ENCODE results near the gene DBT. TPM values are rescaled to one million over a fixed set of nuclear protein-coding genes. Genes with fewer than 3 reads are reported as not detected.

Gene DBT
- total and polyA plus RNA-seq, 2 of the 13 experiments (the other 11 are each of a cell fraction or from before 2014, with no cell fraction given): 3.3 to 10.2 TPM

DNA sequence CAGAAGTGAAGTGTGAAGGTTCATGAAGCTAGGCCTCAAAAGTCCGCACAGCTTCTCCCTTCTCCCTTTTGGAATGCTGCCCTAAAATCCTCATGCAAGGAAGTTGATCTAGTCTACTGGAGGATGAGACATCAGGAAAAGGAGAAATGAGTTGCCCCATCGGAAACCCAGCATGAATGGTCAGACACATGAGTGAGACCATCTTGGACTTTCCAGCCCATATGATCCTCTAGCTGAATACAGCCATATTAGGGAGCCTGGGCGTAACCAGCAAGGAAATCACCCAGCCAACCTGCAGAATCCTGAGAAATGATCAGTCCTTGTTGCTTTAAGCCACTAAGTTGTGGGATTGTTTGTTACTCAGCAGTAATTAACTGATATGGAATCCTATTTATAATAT, 12.5 kb downstream of the DBT start:
- WGBS (ENCODE audit: low lambda C conversion rate): 98% methylated on average over 3 of the region's 3 CpGs
- FAIRE-seq: no peak
- intact Hi-C loops (cut with micrococcal nuclease; ENCODE audit: unreplicated experiment): no loop called here
- no TSS peak for BruUV-seq (replicated peaks)
- Histone ChIP-seq H3K36me3 (replicated peaks in 1 of 2; ENCODE audit: control insufficient read depth in 1 of 2, insufficient read depth in 2 of 2, low read length in 2 of 2) (peaks cover 3 to 23% of the 10 kb centered on the region in 2 experiments), H3K27ac (ENCODE audit: extremely low read length, insufficient read depth, low read length) (no peak overlapping the region), H3K27me3 (ENCODE audit: control insufficient read depth in 1 of 2, insufficient read depth in 2 of 2, low read length in 2 of 2) (peaks cover 0 to 1% of the 10 kb centered on the region in 2 experiments; a peak in 1 of 5 replicates), H2AFZ (ENCODE audit: low read length) (no peak overlapping the region), H3K4me2 (ENCODE audit: low read depth, low read length) (no peak overlapping the region), H3K4me3 (replicated peaks in 1 of 3; ENCODE audit: insufficient read depth in 1 of 3, low read depth in 2 of 3, low read length in 3 of 3) (no peak overlapping the region), H3K79me2 (ENCODE audit: insufficient read depth, low read length) (no peaks in the 10 kb centered on the region), H3K4me1 (ENCODE audit: insufficient read depth, low read length) (no peaks in the 10 kb centered on the region), H3K9ac (ENCODE audit: insufficient read depth, low read depth, low read length) (no peak overlapping the region), H3K9me3 (ENCODE audit: low read length) (no peaks in the 10 kb centered on the region), H4K20me1 (ENCODE audit: insufficient read depth, low read length) (no peaks in the 10 kb centered on the region)
- TF ChIP-seq MBNL3 (CRISPR knock-in tag; conservative IDR thresholded peaks at IDR 0.05) (no peak), ZSCAN29 (CRISPR knock-in tag; conservative IDR thresholded peaks at IDR 0.05) (no peak), ZNF556 (CRISPR knock-in tag; IDR thresholded peaks at IDR 0.05; ENCODE audit: borderline replicate concordance) (no peak), CCDC6 (CRISPR knock-in tag; IDR thresholded peaks at IDR 0.05) (no peak), ZNF225 (CRISPR knock-in tag; IDR thresholded peaks at IDR 0.05) (no peak), U2AF1 (optimal IDR thresholded peaks at IDR 0.05; ENCODE audit: low read depth, low read length) (no peak), TAF15 (IDR thresholded peaks at IDR 0.05; ENCODE audit: low read depth, low read length, poor library complexity, severe bottlenecking) (no peak), HNF4G (IDR thresholded peaks at IDR 0.05; ENCODE audit: borderline replicate concordance, low read depth, low read length) (no peak), HNF4G (CRISPR knock-in tag; IDR thresholded peaks at IDR 0.05; ENCODE audit: borderline replicate concordance, low read depth) (no peak), MED13 (CRISPR knock-in tag; IDR thresholded peaks at IDR 0.05) (no peak), ZNF850 (CRISPR knock-in tag; conservative IDR thresholded peaks at IDR 0.05) (no peak), FOXA3 (CRISPR knock-in tag; IDR thresholded peaks at IDR 0.05) (no peak), ZNF775 (CRISPR knock-in tag; IDR thresholded peaks at IDR 0.05; ENCODE audit: borderline replicate concordance) (no peak), KLF13 (CRISPR knock-in tag; IDR thresholded peaks at IDR 0.05) (no peak)
- TF ChIP-seq, protein P1, sequence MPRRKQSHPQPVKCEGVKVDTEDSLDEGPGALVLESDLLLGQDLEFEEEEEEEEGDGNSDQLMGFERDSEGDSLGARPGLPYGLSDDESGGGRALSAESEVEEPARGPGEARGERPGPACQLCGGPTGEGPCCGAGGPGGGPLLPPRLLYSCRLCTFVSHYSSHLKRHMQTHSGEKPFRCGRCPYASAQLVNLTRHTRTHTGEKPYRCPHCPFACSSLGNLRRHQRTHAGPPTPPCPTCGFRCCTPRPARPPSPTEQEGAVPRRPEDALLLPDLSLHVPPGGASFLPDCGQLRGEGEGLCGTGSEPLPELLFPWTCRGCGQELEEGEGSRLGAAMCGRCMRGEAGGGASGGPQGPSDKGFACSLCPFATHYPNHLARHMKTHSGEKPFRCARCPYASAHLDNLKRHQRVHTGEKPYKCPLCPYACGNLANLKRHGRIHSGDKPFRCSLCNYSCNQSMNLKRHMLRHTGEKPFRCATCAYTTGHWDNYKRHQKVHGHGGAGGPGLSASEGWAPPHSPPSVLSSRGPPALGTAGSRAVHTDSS (CRISPR knock-in tag; conservative IDR thresholded peaks at IDR 0.05): no peak
- ATAC-seq: no peak
- ChIA-PET POLR2A (interaction anchor here (1.0 kb wide), 1 partner anchor 13 kb away, joined by 4 read pairs; the partner anchor contains the start of gene DBT), CTCF (ENCODE audit: low intra/inter-chr PET ratio, low total read pairs) (no interaction called here)
- in situ Hi-C loops (cut with HindIII; ENCODE audit: extremely low pct_ligation_motif_present, low pct_unique_long_range_greater_than_20kb): no loop called here
- DNase-seq (ENCODE audit: low spot score): no peak
